ENCODE results near the gene MYO1B. TPM values are rescaled to one million over a fixed set of nuclear protein-coding genes. Genes with fewer than 3 reads are reported as not detected.

Gene MYO1B
- total and polyA plus RNA-seq, 2 of the 4 experiments (the other 2 are of a cell fraction) = 57.2 to 116 TPM

GRCh38 chr2:191359133-191359532 is 113.9 kb downstream of the MYO1B start:
- Histone ChIP-seq H3K27me3 (ENCODE audit: control insufficient read depth, insufficient read depth, low read length) (no peaks in the 10 kb centered on the region), H3K14ac (replicated peaks; ENCODE audit: low read depth, low read length) (no peak overlapping the region), H3K4me1 (ENCODE audit: control insufficient read depth, insufficient read depth, low read length) (peaks cover 12% of the 10 kb centered on the region), H2AK5ac (ENCODE audit: low read depth, low read length) (no peak overlapping the region), H2BK5ac (ENCODE audit: low read depth, low read length, poor library complexity, severe bottlenecking) (no peak overlapping the region), H3K79me1 (ENCODE audit: low read depth in 1 of 2, low read length in 2 of 2) (peaks cover 29 to 58% of the 10 kb centered on the region in 2 experiments; a peak in 3 of 4 replicates), H4K8ac (ENCODE audit: low read depth in 2 of 2, low read length in 2 of 2) (no peak overlapping the region; a peak in 1 of 4 replicates), H2BK20ac (ENCODE audit: low read depth, low read length) (no peak overlapping the region), H2BK120ac (ENCODE audit: low read depth, low read length) (no peak overlapping the region), H4K20me1 (ENCODE audit: insufficient read depth, low read length) (peaks cover 4% of the 10 kb centered on the region; the same call in 1 of the 2 replicates), H3K18ac (ENCODE audit: low read depth, low read length) (no peak overlapping the region; the same call in 1 of the 2 replicates), H3K4ac (ENCODE audit: low read depth, low read length) (no peak overlapping the region), H4K5ac (ENCODE audit: low read depth, low read length) (no peak overlapping the region), H4K91ac (ENCODE audit: insufficient read depth, low read depth, low read length) (no peak overlapping the region), H3K9ac (ENCODE audit: low read depth, low read length) (no peak overlapping the region), H3K36me3 (ENCODE audit: control insufficient read depth, insufficient read depth, low read length) (peaks cover 29% of the 10 kb centered on the region), H3K56ac (ENCODE audit: extremely low read depth, insufficient read depth, low read length) (no peak overlapping the region), H3K9me1 (ENCODE audit: insufficient read depth, low read length) (peaks cover 15% of the 10 kb centered on the region), H3K27ac (ENCODE audit: insufficient read depth, low read length) (no peak overlapping the region), H2BK15ac (ENCODE audit: low read depth, low read length) (no peak overlapping the region), H3K4me3 (ENCODE audit: insufficient read depth, low read depth, low read length) (no peak overlapping the region), H2AFZ (replicated peaks; ENCODE audit: low read length, poor library complexity) (no peak overlapping the region), H3K9me3 (ENCODE audit: control insufficient read depth, insufficient read depth, low read length) (peaks cover 2% of the 10 kb centered on the region; the same call in 1 of the 2 replicates), H3K23ac (ENCODE audit: low read depth, low read length) (no peak overlapping the region), H2AK9ac (replicated peaks; ENCODE audit: low read depth, low read length, poor library complexity) (no peak overlapping the region), H3K4me2 (ENCODE audit: low read depth, low read length) (no peak overlapping the region)
- dilution Hi-C loops (cut with HindIII; ENCODE audit: low sequenced_read_pairs, unreplicated experiment) (no loop called here), in situ Hi-C loops (cut with MboI; ENCODE audit: low sequenced_read_pairs) (no loop called here), intact Hi-C loops (cut with micrococcal nuclease) (no loop called here)
- no TSS peak for BruUV-seq (replicated peaks)
- ChIA-PET CTCF (interaction anchor here (0.6 kb wide), 2 partner anchors 62 to 73 kb away, joined by 4 to 5 read pairs; no protein-coding TSS in a partner anchor), POLR2A (ENCODE audit: unreplicated experiment) (interaction anchor here (0.6 kb wide), 1 partner anchor 112 kb away, joined by 14 read pairs; no protein-coding TSS in a partner anchor)
- ATAC-seq (ENCODE audit: low read depth) (no peak), DNase-seq (no peak)
- no peak for TF ChIP-seq FOS (IDR thresholded peaks at IDR 0.05; ENCODE audit: low read depth, low read length)
- TF ChIP-seq CEBPB (IDR thresholded peaks at IDR 0.05; ENCODE audit: low read depth, low read length) = peak; percentile 66
- no peak for TF ChIP-seq RFX5 (IDR thresholded peaks at IDR 0.05; ENCODE audit: low read depth, low read length)
- TF ChIP-seq ELK1 (IDR thresholded peaks at IDR 0.05; ENCODE audit: borderline replicate concordance, low read depth, low read length) = no peak
- no CpG with 5 or more reads among the region's 2 CpGs for WGBS, 2 experiments (ENCODE audit: extremely low coverage in 2 of 2, insufficient read length in 1 of 2)

Data from IMR-90 (cell line).